Measurements from ENCODE around the gene DDB1. TPM values are rescaled to one million over a fixed set of nuclear protein-coding genes. Genes with fewer than 3 reads are reported as not detected.

Gene DDB1
- total RNA-seq, 1 experiment from 2014 or later, result 172 TPM

DNA sequence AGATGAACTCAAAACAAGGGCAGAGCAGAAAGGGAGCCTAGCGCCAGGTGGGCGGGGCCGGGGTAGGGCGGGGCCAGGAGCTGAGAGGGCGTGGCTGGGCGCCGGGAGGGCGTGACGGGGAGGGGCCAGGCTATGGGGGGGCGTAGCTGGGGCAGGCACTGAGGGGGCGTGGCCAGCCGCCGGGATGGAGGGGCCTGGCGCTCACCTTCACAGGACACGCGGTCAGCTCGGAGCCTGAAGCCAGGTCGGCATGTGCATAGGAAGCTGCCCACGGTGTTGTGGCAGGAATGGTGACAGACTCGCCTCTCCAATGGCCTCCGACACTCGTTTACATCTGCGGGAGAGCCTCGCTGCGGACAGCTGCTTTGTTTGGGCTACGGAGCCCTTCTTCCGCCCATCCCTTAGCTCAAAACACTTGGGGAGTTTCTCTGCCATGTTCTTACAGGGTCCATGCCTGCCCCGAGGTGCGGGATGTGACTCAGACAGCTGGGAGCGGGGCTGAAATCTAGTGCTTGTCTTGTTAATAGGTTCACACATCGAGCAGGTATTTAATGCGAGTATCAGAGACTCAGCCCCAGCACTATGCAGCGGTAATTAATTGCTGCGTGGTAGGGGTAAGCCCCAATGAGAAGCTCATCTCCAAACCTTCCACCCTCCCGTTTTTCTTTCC is 51.2 kb downstream of the DDB1 start:
- Mint-ChIP-seq H3K27ac (ENCODE audit: low read depth, unreplicated experiment) (no peak overlapping the region), H3K27me3 (ENCODE audit: insufficient read depth, unreplicated experiment) (peaks cover 17% of the 10 kb centered on the region), H3K4me1 (ENCODE audit: insufficient read depth, unreplicated experiment) (peaks cover 12% of the 10 kb centered on the region), H3K9me3 (ENCODE audit: unreplicated experiment) (peaks cover 7% of the 10 kb centered on the region), H3K36me3 (ENCODE audit: insufficient read depth, unreplicated experiment) (peaks cover 12% of the 10 kb centered on the region), H3K4me3 (ENCODE audit: unreplicated experiment) (no peak overlapping the region)
- TF ChIP-seq CTCF (IDR thresholded peaks at IDR 0.05; ENCODE audit: unreplicated experiment), result no peak
- POLR2A ChIA-PET, result interaction anchor here (0.6 to 2.0 kb wide), 4 partner anchors 15 to 1681 kb away, joined by 3 to 10 read pairs (median 4); no protein-coding TSS in a partner anchor
- peak; percentile 35 for DNase-seq (ENCODE audit: unreplicated experiment)
- CTCF ChIA-PET, result interaction anchor here (0.8 kb wide), 1 partner anchor 104 kb away, joined by 3 read pairs; no protein-coding TSS in a partner anchor
- intact Hi-C loops (cut with micrococcal nuclease), result no loop called here
- BruUV-seq (replicated peaks), result no TSS peak

DNA sequence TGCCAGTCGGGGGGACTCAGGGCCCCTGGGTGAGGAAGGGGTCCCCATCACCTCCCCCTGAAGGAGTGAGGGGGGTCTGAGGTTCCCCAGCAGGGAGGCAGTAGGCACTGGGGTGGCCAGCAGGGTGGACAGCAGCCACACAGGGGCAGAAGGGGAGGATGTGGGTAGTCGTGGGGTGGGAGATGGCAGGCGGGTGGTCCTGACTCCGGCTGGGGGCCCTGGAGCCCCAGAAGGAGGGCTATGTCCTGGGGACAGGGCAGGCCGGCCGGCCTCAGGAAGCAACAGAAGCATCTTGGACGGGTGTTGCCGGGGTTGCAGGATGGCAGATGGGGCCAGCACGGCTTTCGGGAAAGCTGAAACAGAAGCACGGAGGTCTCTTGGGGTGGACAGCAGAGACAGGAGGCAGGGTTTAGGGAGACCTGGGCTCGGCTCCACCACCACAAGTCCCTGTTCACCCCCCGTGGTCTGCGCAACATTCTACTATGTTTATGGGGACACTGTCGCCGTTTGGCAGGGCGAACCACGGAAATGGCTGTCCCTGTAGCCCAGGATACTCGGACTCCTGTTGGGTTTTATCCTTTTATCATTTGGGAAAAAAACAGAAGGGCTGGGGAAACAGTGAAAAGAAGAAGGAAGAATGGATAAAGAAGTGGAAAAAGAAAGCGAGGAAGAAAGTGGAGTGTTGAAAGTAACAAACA is 51.9 kb downstream of the DDB1 start:
- Mint-ChIP-seq H3K4me1 (ENCODE audit: insufficient read depth, unreplicated experiment) (peaks cover 12% of the 10 kb centered on the region), H3K36me3 (ENCODE audit: insufficient read depth, unreplicated experiment) (peaks cover 12% of the 10 kb centered on the region), H3K27ac (ENCODE audit: low read depth, unreplicated experiment) (no peak overlapping the region), H3K9me3 (ENCODE audit: unreplicated experiment) (peaks cover 7% of the 10 kb centered on the region), H3K27me3 (ENCODE audit: insufficient read depth, unreplicated experiment) (peaks cover 17% of the 10 kb centered on the region), H3K4me3 (ENCODE audit: unreplicated experiment) (no peak overlapping the region)
- ChIA-PET POLR2A (interaction anchor here (0.7 to 2.0 kb wide), 7 partner anchors 10 to 112 kb away, joined by 3 to 13 read pairs (median 3); partner anchors contain the start of gene TMEM216), CTCF (interaction anchor here (2.3 kb wide), 1 partner anchor 27 kb away, joined by 9 read pairs; no protein-coding TSS in a partner anchor)
- no peak for DNase-seq (ENCODE audit: unreplicated experiment)
- no peak for TF ChIP-seq CTCF (IDR thresholded peaks at IDR 0.05; ENCODE audit: unreplicated experiment)
- no TSS peak for BruUV-seq (replicated peaks)
- intact Hi-C loops (cut with micrococcal nuclease), result loop anchor here (1.0 kb wide), 1 partner anchor 27 kb away; no protein-coding TSS in a partner anchor

DNA sequence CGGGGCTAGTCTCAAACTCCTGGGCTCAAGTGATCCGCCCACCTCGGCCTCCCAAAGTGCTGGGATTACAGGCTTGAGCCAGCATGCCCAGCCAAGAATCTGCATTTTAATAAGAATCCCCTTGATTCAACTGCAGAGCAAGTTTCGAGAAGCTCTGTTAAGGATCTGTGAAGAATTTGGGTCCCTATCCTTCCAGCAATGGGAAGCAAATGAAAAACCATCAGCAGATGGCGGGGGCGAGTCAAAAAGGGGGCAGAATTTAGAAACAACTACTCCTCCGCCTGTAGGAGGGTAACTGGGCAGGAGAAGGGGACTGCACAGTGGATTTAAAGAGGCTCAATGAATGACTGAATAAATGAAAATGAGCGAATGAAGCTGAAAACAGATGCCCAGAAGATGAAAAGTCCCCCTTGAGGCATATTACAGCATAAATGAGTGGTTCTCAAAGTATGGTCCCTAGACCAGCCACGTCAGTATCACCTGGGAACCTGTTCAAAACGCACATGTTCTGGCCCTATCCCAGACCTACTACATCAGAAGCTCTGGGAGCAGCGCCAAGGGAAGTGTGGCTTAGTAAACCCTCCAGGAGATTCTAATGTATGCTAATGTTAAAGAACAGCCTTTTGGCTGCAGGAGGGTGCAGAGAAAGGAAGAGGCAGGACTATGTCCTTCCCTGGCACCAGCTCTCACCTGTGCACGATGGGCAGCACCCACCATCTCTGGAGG is 52.8 kb downstream of the DDB1 start:
- peak; percentile 21 for TF ChIP-seq CTCF (IDR thresholded peaks at IDR 0.05; ENCODE audit: unreplicated experiment)
- H3K4me3 Mint-ChIP-seq (ENCODE audit: unreplicated experiment), result no peak overlapping the region

More for the DNA sequence above, 52.8 kb downstream of the DDB1 start:
- CTCF ChIA-PET, result interaction anchor here (0.6 to 2.3 kb wide), 6 partner anchors 13 to 396 kb away, joined by 3 to 9 read pairs (median 3); no protein-coding TSS in a partner anchor
- no TSS peak for BruUV-seq (replicated peaks)
- peak; percentile 98 for DNase-seq (ENCODE audit: unreplicated experiment)
- Mint-ChIP-seq H3K36me3 (ENCODE audit: insufficient read depth, unreplicated experiment) (peaks cover 12% of the 10 kb centered on the region), H3K4me1 (ENCODE audit: insufficient read depth, unreplicated experiment) (peaks cover 12% of the 10 kb centered on the region), H3K9me3 (ENCODE audit: unreplicated experiment) (peaks cover 7% of the 10 kb centered on the region), H3K27ac (ENCODE audit: low read depth, unreplicated experiment) (no peak overlapping the region), H3K27me3 (ENCODE audit: insufficient read depth, unreplicated experiment) (peaks cover 17% of the 10 kb centered on the region)
- intact Hi-C loops (cut with micrococcal nuclease), result loop anchor here (1.0 kb wide), 1 partner anchor 26 kb away; no protein-coding TSS in a partner anchor
- POLR2A ChIA-PET, result interaction anchor here (0.7 to 1.9 kb wide), 7 partner anchors 9 to 113 kb away, joined by 3 to 13 read pairs (median 3); partner anchors contain the start of gene TMEM216
